ENCODE data around the gene FCGR1A. TPM values are rescaled to one million over a fixed set of nuclear protein-coding genes. Genes with fewer than 3 reads are reported as not detected.
"Not testable (repeated sequence)": the region's sequence is repeated elsewhere in the genome, so short reads cannot be mapped to it uniquely, and the experiment has no call there.

The FCGR1A gene
- total and polyA plus RNA-seq, 2 of the 8 experiments (the other 6 are each of a cell fraction or from before 2014, with no cell fraction given) = not detected

GRCh38 chr1:149812893-149813801, 30.7 kb downstream of the FCGR1A start:
- peak in 1 of 2 experiments; percentile 77 for DNase-seq (ENCODE audit: low read depth in 1 of 2, low spot score in 2 of 2)
- H3K36me3 ChIP-seq (ENCODE audit: control insufficient read depth in 2 of 4, insufficient read depth in 4 of 4, low read length in 3 of 4); H3K9me3 ChIP-seq (ENCODE audit: insufficient read depth in 2 of 2, low read depth in 1 of 2, low read length in 1 of 2); H3K27me3 ChIP-seq (replicated peaks in 1 of 4; ENCODE audit: control insufficient read depth in 3 of 4, extremely low read depth in 1 of 4, insufficient read depth in 3 of 4, low read length in 3 of 4); H2BK20ac ChIP-seq (ENCODE audit: low read length); H3K18ac ChIP-seq (ENCODE audit: extremely low read depth, low read length); H4K8ac ChIP-seq (ENCODE audit: extremely low read depth, insufficient read depth, low read length); H4K5ac ChIP-seq (ENCODE audit: insufficient read length, low read depth, low read length); H3K23ac ChIP-seq (ENCODE audit: insufficient read length); H3K79me2 ChIP-seq (ENCODE audit: control insufficient read depth in 1 of 2, insufficient read depth in 2 of 2, low read length in 2 of 2); H3K23me2 ChIP-seq (ENCODE audit: low read depth, low read length); H3K27ac ChIP-seq (ENCODE audit: low read depth, low read length); H3K4ac ChIP-seq (replicated peaks; ENCODE audit: insufficient read length, low read depth, low read length); H2BK120ac ChIP-seq (replicated peaks; ENCODE audit: low read depth, low read length); H4K20me1 ChIP-seq (replicated peaks in 1 of 2; ENCODE audit: control insufficient read depth in 1 of 2, insufficient read depth in 2 of 2, low read length in 2 of 2); H2BK5ac ChIP-seq (ENCODE audit: low read depth, low read length); CTCF ChIA-PET (ENCODE audit: partially characterized antibody); H2AFZ ChIP-seq (ENCODE audit: low read length); H3K4me1 ChIP-seq (replicated peaks in 1 of 4; ENCODE audit: control insufficient read depth in 3 of 4, insufficient read depth in 4 of 4, low read length in 3 of 4); H2BK15ac ChIP-seq (ENCODE audit: low read length); H3K14ac ChIP-seq (ENCODE audit: insufficient read length); FAIRE-seq; H3K56ac ChIP-seq (replicated peaks; ENCODE audit: insufficient read length, low read depth, low read length); H4K91ac ChIP-seq (replicated peaks; ENCODE audit: insufficient read length, low read length); H3K79me1 ChIP-seq (ENCODE audit: low read depth, low read length); H2AK5ac ChIP-seq (ENCODE audit: low read depth, low read length); H2BK12ac ChIP-seq (ENCODE audit: low read depth, low read length): not testable (repeated sequence)
- POLR2A ChIA-PET (ENCODE audit: partially characterized antibody) = interaction anchor here (1.8 to 2.9 kb wide), 3 partner anchors 31 to 75 kb away, joined by 7 to 18 read pairs (median 8); a partner anchor contains a TSS
- WGBS, 2 experiments (ENCODE audit: extremely low coverage in 1 of 2, insufficient coverage in 1 of 2, insufficient read length in 1 of 2, insufficient replicate concordance in 2 of 2, low coverage in 1 of 2, low lambda C conversion rate in 2 of 2, missing lambda C conversion rate in 1 of 2) = 0% methylated on average over 44 of the region's 62 CpGs; no CpG with 5 or more reads in 1 of the 2 experiments
- Histone ChIP-seq H3K9ac (replicated peaks in 1 of 4; ENCODE audit: extremely low read depth in 1 of 4, low read depth in 3 of 4, low read length in 3 of 4) (peak overlapping the region in 3 of 4 experiments; percentile 60 to 78 (median 66); a peak in 6 of 7 replicates), H3K4me2 (ENCODE audit: insufficient read depth in 1 of 2, low read depth in 2 of 2, low read length in 2 of 2) (peak overlapping the region; percentile 59 to 69; a peak in 3 of 4 replicates), H3K4me3 (ENCODE audit: extremely low read depth in 1 of 4, insufficient read depth in 2 of 4, low read depth in 3 of 4, low read length in 4 of 4) (peak overlapping the region; percentile 37 to 69 (median 50))
- TF ChIP-seq TBP (IDR thresholded peaks at IDR 0.05; ENCODE audit: low read depth, low read length) (peak; percentile 89), TAF1 (IDR thresholded peaks at IDR 0.05; ENCODE audit: low read depth, low read length) (peak; percentile 68), POLR2AphosphoS5 (IDR thresholded peaks at IDR 0.05; ENCODE audit: low read depth, low read length) (peak; percentile 84), POLR2A (IDR thresholded peaks at IDR 0.05; ENCODE audit: control extremely low read depth in 1 of 2, low read depth in 2 of 2, low read length in 2 of 2) (peak; percentile 77 to 78), PHF8 (conservative IDR thresholded peaks at IDR 0.05; ENCODE audit: low read depth, low read length) (0 out of 2 replicates have a peak, but pooled peaks have one; percentile 18), SP1 (IDR thresholded peaks at IDR 0.05; ENCODE audit: low read depth, low read length) (peak; percentile 53; the same call in 1 of the 2 replicates), ATF2 (IDR thresholded peaks at IDR 0.05; ENCODE audit: low read length) (peak; percentile 39; the same call in 1 of the 2 replicates), GTF2F1 (IDR thresholded peaks at IDR 0.05; ENCODE audit: borderline replicate concordance, low read depth, low read length) (peak; percentile 71)
